Mesendoderm (in vitro differentiated cells): ENCODE results near the gene KRTAP10-2.

ENCODE experiments used
- DNase-seq: peaks from one replicate; pipeline ENCODE4 v3.0.0; 2013
- H2AK5ac ChIP-seq: 2 replicates; pipeline ENCODE4 v1.6.1; 2013; ENCODE audit warnings: low read length, inconsistent platforms
- H2BK120ac ChIP-seq: 2 replicates; pipeline ENCODE4 v1.6.1; 2013; ENCODE audit warnings: low read depth, mild to moderate bottlenecking, low read length, moderate library complexity, mixed read lengths
- H2BK15ac ChIP-seq: replicated peaks from 2 replicates; pipeline ENCODE4 v1.6.1; 2013; ENCODE audit warnings: low read depth, mild to moderate bottlenecking, moderate library complexity
- H2BK5ac ChIP-seq: 2 replicates; pipeline ENCODE4 v1.6.1; 2013; ENCODE audit warnings: low read length, inconsistent platforms
- H3K18ac ChIP-seq: 2 replicates; pipeline ENCODE4 v1.6.1; 2013; ENCODE audit warnings: mild to moderate bottlenecking, low read length, mixed read lengths
- H3K23ac ChIP-seq: one replicate; pipeline ENCODE4 v1.6.1; 2013; ENCODE audit warnings: low read length
- H3K27ac ChIP-seq: 2 replicates; pipeline ENCODE4 v1.5.1; 2013; ENCODE audit warnings: low read depth, mild to moderate bottlenecking, inconsistent platforms, low read length, moderate library complexity
- H3K27me3 ChIP-seq: 2 replicates; pipeline ENCODE4 v1.6.1; 2013; ENCODE audit warnings: low read length, control low read depth, mild to moderate bottlenecking, inconsistent platforms; ENCODE audit not compliant: insufficient read depth, poor library complexity
- H3K36me3 ChIP-seq: 2 replicates; pipeline ENCODE4 v1.6.1; 2013; ENCODE audit warnings: low read length, inconsistent platforms; ENCODE audit not compliant: control insufficient read depth, insufficient read depth
- H3K4ac ChIP-seq: one replicate; pipeline ENCODE4 v1.6.1; 2013; ENCODE audit warnings: low read depth, mild to moderate bottlenecking, low read length, moderate library complexity
- H3K4me1 ChIP-seq: 2 replicates; pipeline ENCODE4 v1.6.1; 2013; ENCODE audit warnings: low read depth, low read length, inconsistent platforms; ENCODE audit not compliant: control insufficient read depth
- H3K4me2 ChIP-seq: 2 replicates; pipeline ENCODE4 v1.6.1; 2013; ENCODE audit warnings: low read length
- H3K4me3 ChIP-seq: 2 replicates; pipeline ENCODE4 v1.5.1; 2013; ENCODE audit warnings: mild to moderate bottlenecking, low read length
- H3K56ac ChIP-seq: one replicate; pipeline ENCODE4 v1.6.1; 2013; ENCODE audit warnings: low read length
- H3K79me1 ChIP-seq: 2 replicates; pipeline ENCODE4 v1.6.1; 2013; ENCODE audit warnings: low read length, inconsistent platforms
- H3K79me2 ChIP-seq: 2 replicates; pipeline ENCODE4 v1.6.1; 2013; ENCODE audit warnings: mild to moderate bottlenecking, low read length; ENCODE audit not compliant: control insufficient read depth, insufficient read depth
- H3K9ac ChIP-seq: 2 replicates; pipeline ENCODE4 v1.6.1; 2013; ENCODE audit warnings: low read length, inconsistent platforms
- H4K5ac ChIP-seq: one replicate; pipeline ENCODE4 v1.6.1; 2013; ENCODE audit warnings: low read length
- H4K8ac ChIP-seq: one replicate; pipeline ENCODE4 v1.6.1; 2013; ENCODE audit warnings: low read depth, mild to moderate bottlenecking, control low read depth, low read length, moderate library complexity
- WGBS: extraction: QIAGEN DNeasy Blood & Tissue Kit; methylation state at CpG from one replicate; pipeline ENCODE4 v1.1.7; 2013; ENCODE audit warnings: low lambda C conversion rate, missing lambda C conversion rate; ENCODE audit not compliant: insufficient coverage; ENCODE audit errors: extremely low coverage; 5-methylcytosine and 5-hydroxymethylcytosine counted together

The KRTAP10-2 gene

DNA sequence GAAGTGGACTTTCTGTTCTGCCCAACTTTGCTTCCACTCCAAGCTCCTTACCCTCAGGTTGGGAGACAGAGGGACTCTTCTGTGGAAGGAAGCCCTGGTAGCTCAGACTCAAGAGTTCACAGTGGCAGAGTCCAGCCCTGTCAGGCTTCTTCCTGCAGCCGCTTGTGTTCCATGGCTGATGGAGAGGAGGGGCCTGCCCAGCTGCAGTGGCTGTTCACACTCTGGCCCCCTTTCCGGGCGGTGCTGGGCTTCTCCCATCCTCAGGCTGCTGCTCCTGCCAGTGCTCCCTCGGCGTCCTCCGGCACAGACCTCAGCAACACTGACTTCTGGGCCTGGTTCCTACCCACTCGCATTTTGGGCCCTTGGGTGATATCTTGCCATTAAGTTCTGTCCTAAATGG, 15.3 kb downstream of the KRTAP10-2 start:
- Histone ChIP-seq H2BK15ac (no peak overlapping the region), H3K4me3 (no peak overlapping the region), H3K4me2 (no peak overlapping the region), H3K79me2 (no peaks in the 10 kb centered on the region), H3K18ac (no peak overlapping the region), H3K36me3 (no peaks in the 10 kb centered on the region), H3K4ac (no peak overlapping the region), H3K56ac (no peak overlapping the region), H3K23ac (no peak overlapping the region), H3K9ac (no peak overlapping the region), H3K79me1 (no peaks in the 10 kb centered on the region), H2BK5ac (no peak overlapping the region), H2BK120ac (no peak overlapping the region), H2AK5ac (no peak overlapping the region), H3K27me3 (no peaks in the 10 kb centered on the region), H4K8ac (no peak overlapping the region), H3K4me1 (no peaks in the 10 kb centered on the region), H3K27ac (no peak overlapping the region), H4K5ac (no peak overlapping the region)
- WGBS: no CpG with 5 or more reads among the region's 7 CpGs
- no peak for DNase-seq

DNA sequence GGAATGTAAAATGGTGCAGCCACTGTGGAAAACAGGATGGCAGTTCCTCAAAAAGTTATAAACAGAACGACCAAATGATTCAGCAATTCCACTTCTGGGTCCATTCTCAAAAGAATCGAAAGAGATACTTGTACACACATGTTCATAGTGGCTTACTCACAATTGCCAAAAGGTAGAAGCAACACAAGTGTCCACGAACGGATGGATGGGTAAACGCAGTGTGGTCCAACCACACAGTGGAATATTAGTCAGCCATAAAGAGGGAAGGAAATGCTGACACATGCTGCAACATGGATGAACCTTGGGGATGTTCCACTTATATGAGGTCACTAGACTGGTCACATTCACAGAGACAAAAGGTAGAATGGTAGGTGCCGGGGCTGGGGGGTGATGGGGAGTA, 16.6 kb downstream of the KRTAP10-2 start:
- no peaks in the 10 kb centered on the region for H3K79me1 ChIP-seq
- no peak overlapping the region for H3K23ac ChIP-seq
- H4K8ac ChIP-seq: no peak overlapping the region
- H3K4ac ChIP-seq: no peak overlapping the region
- no peak overlapping the region for H3K4me2 ChIP-seq
- H3K4me1 ChIP-seq: no peaks in the 10 kb centered on the region
- H3K79me2 ChIP-seq: no peaks in the 10 kb centered on the region
- H2BK15ac ChIP-seq: no peak overlapping the region
- no peak overlapping the region for H3K18ac ChIP-seq
- no peak overlapping the region for H3K4me3 ChIP-seq
- no peak overlapping the region for H2BK5ac ChIP-seq
- H3K27ac ChIP-seq: no peak overlapping the region
- H2BK120ac ChIP-seq: no peak overlapping the region
- DNase-seq: no peak
- H3K9ac ChIP-seq: no peak overlapping the region
- no peak overlapping the region for H4K5ac ChIP-seq
- no peaks in the 10 kb centered on the region for H3K36me3 ChIP-seq
- H2AK5ac ChIP-seq: no peak overlapping the region
- no CpG with 5 or more reads among the region's 6 CpGs for WGBS
- no peak overlapping the region for H3K56ac ChIP-seq
- H3K27me3 ChIP-seq: no peaks in the 10 kb centered on the region

DNA sequence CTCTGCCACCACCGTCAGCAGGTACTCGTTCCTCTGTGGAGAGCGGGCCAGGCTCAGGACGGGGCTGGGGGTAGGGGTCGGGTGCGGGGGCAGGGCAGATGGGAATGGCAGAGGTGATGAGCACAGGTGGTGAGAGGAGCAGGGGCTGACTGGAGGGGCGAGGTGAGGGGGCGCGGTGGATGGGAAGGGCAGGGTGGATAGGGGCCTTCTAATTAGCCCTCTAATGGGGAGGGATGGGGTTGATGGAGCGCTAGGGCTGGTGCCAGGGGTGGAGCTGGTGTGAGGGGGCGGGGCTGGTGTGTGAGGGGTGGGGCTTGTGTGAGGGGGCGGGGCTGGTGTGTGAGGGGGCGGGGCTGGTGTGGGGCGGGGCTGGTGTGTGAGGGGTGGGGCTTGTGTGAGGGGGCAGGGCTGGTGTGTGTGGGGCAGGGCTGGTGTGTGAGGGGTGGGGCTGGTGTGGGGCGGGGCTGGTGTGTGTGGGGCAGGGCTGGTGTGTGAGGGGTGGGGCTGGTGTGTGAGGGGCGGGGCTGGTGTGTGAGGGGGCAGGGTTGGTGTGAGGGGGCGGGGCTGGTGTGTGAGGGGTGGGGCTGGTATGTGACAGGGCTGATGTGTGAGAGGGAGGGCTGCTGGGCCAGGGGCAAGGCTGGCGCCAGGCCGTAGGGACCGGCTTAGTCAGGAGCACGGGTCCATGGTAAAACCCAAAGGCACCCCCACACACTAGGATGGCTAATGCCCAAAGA, 17.2 kb downstream of the KRTAP10-2 start:
- Histone ChIP-seq H3K4me2 (no peak overlapping the region), H4K8ac (no peak overlapping the region), H3K79me2 (no peaks in the 10 kb centered on the region), H3K27me3 (no peaks in the 10 kb centered on the region), H2BK120ac (no peak overlapping the region), H3K23ac (no peak overlapping the region), H2BK15ac (no peak overlapping the region), H2BK5ac (no peak overlapping the region), H3K36me3 (no peaks in the 10 kb centered on the region), H3K18ac (no peak overlapping the region), H3K4ac (no peak overlapping the region), H3K4me3 (no peak overlapping the region), H3K56ac (no peak overlapping the region), H3K4me1 (no peaks in the 10 kb centered on the region), H3K79me1 (no peaks in the 10 kb centered on the region), H2AK5ac (no peak overlapping the region), H3K9ac (no peak overlapping the region), H4K5ac (no peak overlapping the region), H3K27ac (no peak overlapping the region)
- no peak for DNase-seq
- WGBS: no CpG with 5 or more reads among the region's 21 CpGs

DNA sequence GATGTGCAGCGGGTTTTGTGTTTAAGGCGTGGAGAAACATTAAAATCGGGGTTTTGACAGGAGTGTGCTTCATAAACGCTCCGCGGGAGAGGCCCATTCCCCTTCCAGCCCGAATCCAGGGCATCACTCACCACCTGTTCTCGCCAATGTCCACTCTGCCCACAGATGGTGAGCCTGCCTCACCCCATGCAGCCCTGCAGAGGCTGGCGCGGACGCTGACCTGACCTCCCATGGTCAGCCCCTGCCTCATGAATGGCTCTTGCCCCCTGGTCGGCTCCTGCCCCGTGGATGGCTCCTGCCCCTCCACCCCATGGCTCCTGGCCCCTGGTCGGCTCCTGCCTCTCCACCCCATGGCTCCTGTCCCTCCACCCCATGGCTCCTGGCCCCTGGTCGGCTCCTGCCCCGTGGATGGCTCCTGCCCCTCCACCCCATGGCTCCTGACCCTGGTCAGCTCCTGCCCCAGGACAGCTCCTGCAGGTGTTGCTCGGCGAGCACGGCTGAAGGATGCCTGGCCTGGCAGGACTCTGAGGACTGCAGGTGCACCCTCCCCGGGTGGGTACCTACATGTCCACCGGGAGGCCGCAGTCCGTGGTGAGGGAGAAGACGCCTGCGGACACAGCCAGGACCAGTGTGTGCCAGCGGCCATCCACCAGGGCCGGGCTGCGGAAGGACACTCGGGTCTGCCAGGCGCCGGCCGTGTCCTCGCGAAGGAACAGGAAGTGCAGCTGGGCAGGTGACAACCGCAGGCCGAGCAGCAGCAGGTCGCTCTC, 18.0 kb downstream of the KRTAP10-2 start:
- no peak overlapping the region for H3K9ac ChIP-seq
- H3K23ac ChIP-seq: no peak overlapping the region
- H3K56ac ChIP-seq: no peak overlapping the region
- no peaks in the 10 kb centered on the region for H3K4me1 ChIP-seq
- no peak overlapping the region for H2AK5ac ChIP-seq
- no peak overlapping the region for H4K5ac ChIP-seq
- no peak overlapping the region for H3K4ac ChIP-seq
- no peaks in the 10 kb centered on the region for H3K27me3 ChIP-seq
- H3K36me3 ChIP-seq: no peaks in the 10 kb centered on the region
- H3K4me2 ChIP-seq: no peak overlapping the region
- no peaks in the 10 kb centered on the region for H3K79me2 ChIP-seq
- no peak overlapping the region for H3K18ac ChIP-seq
- H2BK5ac ChIP-seq: no peak overlapping the region
- no peak for DNase-seq
- H3K27ac ChIP-seq: no peak overlapping the region
- no peak overlapping the region for H2BK120ac ChIP-seq
- H4K8ac ChIP-seq: no peak overlapping the region
- no peak overlapping the region for H2BK15ac ChIP-seq
- no CpG with 5 or more reads among the region's 37 CpGs for WGBS
- H3K4me3 ChIP-seq: no peak overlapping the region
- no peaks in the 10 kb centered on the region for H3K79me1 ChIP-seq

DNA sequence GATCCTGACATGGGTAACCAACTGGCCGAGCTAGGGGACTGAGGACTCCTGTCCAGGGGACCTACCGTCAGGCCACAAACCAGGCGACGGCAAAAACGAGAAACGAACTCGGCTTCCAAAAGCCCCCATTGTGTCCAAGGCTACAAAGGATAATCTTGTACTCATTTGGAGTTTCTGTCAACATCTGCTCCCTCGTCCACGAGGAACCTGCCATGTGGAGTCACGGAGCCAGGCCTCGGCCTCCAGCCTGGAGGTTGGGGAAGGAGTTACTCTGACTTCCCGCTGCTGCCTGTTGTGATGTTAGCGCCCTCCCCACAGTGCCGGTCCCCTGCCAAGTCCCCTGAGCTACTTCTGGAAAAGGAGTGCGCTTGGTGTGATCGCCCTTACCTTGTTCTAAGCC, 18.6 kb downstream of the KRTAP10-2 start:
- H4K5ac ChIP-seq: no peak overlapping the region
- H4K8ac ChIP-seq: no peak overlapping the region
- no peak for DNase-seq
- H3K18ac ChIP-seq: no peak overlapping the region
- no peaks in the 10 kb centered on the region for H3K79me1 ChIP-seq
- no peak overlapping the region for H3K23ac ChIP-seq
- no peak overlapping the region for H2BK5ac ChIP-seq
- no peak overlapping the region for H3K4me2 ChIP-seq
- no peak overlapping the region for H3K4me3 ChIP-seq
- WGBS: no CpG with 5 or more reads among the region's 16 CpGs
- no peaks in the 10 kb centered on the region for H3K27me3 ChIP-seq
- no peaks in the 10 kb centered on the region for H3K4me1 ChIP-seq
- H3K56ac ChIP-seq: no peak overlapping the region
- H3K4ac ChIP-seq: no peak overlapping the region
- no peak overlapping the region for H2BK15ac ChIP-seq
- no peak overlapping the region for H2BK120ac ChIP-seq
- no peaks in the 10 kb centered on the region for H3K36me3 ChIP-seq
- no peak overlapping the region for H2AK5ac ChIP-seq
- H3K9ac ChIP-seq: no peak overlapping the region
- H3K27ac ChIP-seq: no peak overlapping the region
- no peaks in the 10 kb centered on the region for H3K79me2 ChIP-seq
